Gastrocnemius medialis (tissue), 4 donors: ENCODE results near the gene BTRC. TPM values are rescaled to one million over a fixed set of nuclear protein-coding genes. Genes with fewer than 3 reads are reported as not detected.

Source experiments
- ATAC-seq, 2 donors: fragments of 150-250 bp; one replicate each; pipeline ENCODE4 v1.9.1; 2016
- DNase-seq, 2 donors: peaks; one replicate each; pipeline ENCODE4 v3.0.0-alpha.2; 2019
- H3K27ac ChIP-seq, 4 donors: fragments of 200-600 bp; sonication (generic); 1 replicate in 1 of 4; 2 replicates in 3 of 4; pipeline ENCODE4 v1.5.1; 2016 to 2018; ENCODE audit warnings: mild to moderate bottlenecking in 2 of 4, moderate library complexity in 1 of 4
- H3K27me3 ChIP-seq, 3 donors: fragments of 200-600 bp; sonication (generic) in 2 of 3; 1 replicate in 1 of 3; 2 replicates in 2 of 3; pipeline versions ENCODE4 v1.5.1 to v1.6.0; 2016 to 2019; ENCODE audit warnings: mild to moderate bottlenecking in 1 of 3, moderate library complexity in 1 of 3
- H3K36me3 ChIP-seq, 2 donors: fragments of 200-600 bp; sonication (generic) in 1 of 2; one replicate each; pipeline ENCODE4 v1.5.1; 2017 to 2018
- H3K4me1 ChIP-seq, 2 donors: fragments of 200-600 bp; sonication (generic) in 1 of 2; one replicate each; pipeline ENCODE4 v1.5.1; 2016 to 2017; ENCODE audit warnings: mild to moderate bottlenecking in 2 of 2
- H3K4me3 ChIP-seq, 4 donors: fragments of 200-600 bp; sonication (generic) in 3 of 4; 1 replicate in 1 of 4; 2 replicates in 3 of 4; pipeline ENCODE4 v1.5.1; 2016 to 2019; ENCODE audit warnings: mild to moderate bottlenecking in 2 of 4
- H3K9me3 ChIP-seq, 3 donors: fragments of 200-600 bp; sonication (generic) in 2 of 3; 1 replicate in 1 of 3; 2 replicates in 2 of 3; pipeline ENCODE4 v1.5.1; 2016 to 2019
- POLR2A ChIP-seq, 2 donors: fragments of 450-650 bp; IDR thresholded peaks; one replicate each; pipeline ENCODE4 v1.6.1; 2017; ENCODE audit warnings: antibody characterized with exemption in 2 of 2, mild to moderate bottlenecking in 2 of 2, moderate library complexity in 2 of 2
- in situ Hi-C, 4 donors: fragments of 200-750 bp; cut with MboI; loops; one replicate each; pipeline versions ENCODE4 v1.15.0 to v1.8.0; 2017; ENCODE audit warnings: low sequenced_read_pairs in 4 of 4
- intact Hi-C: fragments of 100-400 bp; cut with DNase I; formaldehyde crosslinking; loops from one replicate; pipeline ENCODE4 v1.15.1; 2023; ENCODE audit warnings: low total_unique reads
- total RNA-seq, 4 donors: library from RNA; depleted of rRNA; stranded (reverse); fragments of >200 nt; gene quantifications; one replicate each; pipeline versions ENCODE4 v1.1.0 to v1.2.3, GENCODE V29; 2016
- TF ChIP-seq, protein P1 (sequence below), 5 experiments: fragments of 450-650 bp in 3 of 5; fragments of 200-600 bp in 2 of 5; sonication (generic) in 2 of 5; IDR thresholded peaks in 4 of 5; conservative IDR thresholded peaks in 1 of 5; 1 replicate in 4 of 5; 2 replicates in 1 of 5; pipeline ENCODE4 v1.5.1; 2016 to 2019; ENCODE audit warnings: antibody characterized with exemption in 5 of 5, mild to moderate bottlenecking in 3 of 5, moderate library complexity in 3 of 5

BTRC gene
- total RNA-seq, 4 donors from 2014 or later = 8.7 to 17.3 (median 12.6) TPM

DNA sequence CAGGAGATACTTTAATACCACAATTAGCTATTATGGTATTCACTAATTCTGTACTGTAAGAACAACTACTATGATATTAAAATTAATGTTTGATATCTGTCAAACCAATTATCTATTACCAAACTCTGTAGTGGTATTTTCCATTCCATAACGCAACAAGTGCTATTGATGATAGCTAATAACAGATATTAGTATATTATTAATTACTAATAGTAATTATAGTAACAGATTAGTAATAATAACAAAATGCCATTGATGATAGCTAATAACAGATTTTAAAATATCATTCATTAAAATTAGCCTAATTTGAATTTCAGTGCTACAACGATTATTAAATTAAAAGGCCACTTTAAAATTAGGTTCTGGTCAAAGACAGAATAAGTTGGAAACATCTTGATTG, 93.5 kb downstream of the BTRC start:
- Histone ChIP-seq H3K27me3 (no peaks in the 10 kb centered on the region), H3K4me3 (no peak overlapping the region), H3K36me3 (no peaks in the 10 kb centered on the region), H3K4me1 (peaks cover 17 to 25% of the 10 kb centered on the region in 2 donors), H3K9me3 (no peaks in the 10 kb centered on the region), H3K27ac (no peak overlapping the region)
- no peak for ATAC-seq
- intact Hi-C loops (no loop called here), in situ Hi-C loops (loop anchor here in 3 of 4 donors (10.0 to 25.0 kb wide), 4 partner anchors 135 to 235 kb away; no protein-coding TSS in a partner anchor)
- TF ChIP-seq POLR2A (IDR thresholded peaks at IDR 0.05) = no peak
- TF ChIP-seq, protein P1, sequence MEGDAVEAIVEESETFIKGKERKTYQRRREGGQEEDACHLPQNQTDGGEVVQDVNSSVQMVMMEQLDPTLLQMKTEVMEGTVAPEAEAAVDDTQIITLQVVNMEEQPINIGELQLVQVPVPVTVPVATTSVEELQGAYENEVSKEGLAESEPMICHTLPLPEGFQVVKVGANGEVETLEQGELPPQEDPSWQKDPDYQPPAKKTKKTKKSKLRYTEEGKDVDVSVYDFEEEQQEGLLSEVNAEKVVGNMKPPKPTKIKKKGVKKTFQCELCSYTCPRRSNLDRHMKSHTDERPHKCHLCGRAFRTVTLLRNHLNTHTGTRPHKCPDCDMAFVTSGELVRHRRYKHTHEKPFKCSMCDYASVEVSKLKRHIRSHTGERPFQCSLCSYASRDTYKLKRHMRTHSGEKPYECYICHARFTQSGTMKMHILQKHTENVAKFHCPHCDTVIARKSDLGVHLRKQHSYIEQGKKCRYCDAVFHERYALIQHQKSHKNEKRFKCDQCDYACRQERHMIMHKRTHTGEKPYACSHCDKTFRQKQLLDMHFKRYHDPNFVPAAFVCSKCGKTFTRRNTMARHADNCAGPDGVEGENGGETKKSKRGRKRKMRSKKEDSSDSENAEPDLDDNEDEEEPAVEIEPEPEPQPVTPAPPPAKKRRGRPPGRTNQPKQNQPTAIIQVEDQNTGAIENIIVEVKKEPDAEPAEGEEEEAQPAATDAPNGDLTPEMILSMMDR (IDR thresholded peaks at IDR 0.05 in 4 of 5, conservative IDR thresholded peaks at IDR 0.05 in 1 of 5) = no peak
- no peak for DNase-seq

DNA sequence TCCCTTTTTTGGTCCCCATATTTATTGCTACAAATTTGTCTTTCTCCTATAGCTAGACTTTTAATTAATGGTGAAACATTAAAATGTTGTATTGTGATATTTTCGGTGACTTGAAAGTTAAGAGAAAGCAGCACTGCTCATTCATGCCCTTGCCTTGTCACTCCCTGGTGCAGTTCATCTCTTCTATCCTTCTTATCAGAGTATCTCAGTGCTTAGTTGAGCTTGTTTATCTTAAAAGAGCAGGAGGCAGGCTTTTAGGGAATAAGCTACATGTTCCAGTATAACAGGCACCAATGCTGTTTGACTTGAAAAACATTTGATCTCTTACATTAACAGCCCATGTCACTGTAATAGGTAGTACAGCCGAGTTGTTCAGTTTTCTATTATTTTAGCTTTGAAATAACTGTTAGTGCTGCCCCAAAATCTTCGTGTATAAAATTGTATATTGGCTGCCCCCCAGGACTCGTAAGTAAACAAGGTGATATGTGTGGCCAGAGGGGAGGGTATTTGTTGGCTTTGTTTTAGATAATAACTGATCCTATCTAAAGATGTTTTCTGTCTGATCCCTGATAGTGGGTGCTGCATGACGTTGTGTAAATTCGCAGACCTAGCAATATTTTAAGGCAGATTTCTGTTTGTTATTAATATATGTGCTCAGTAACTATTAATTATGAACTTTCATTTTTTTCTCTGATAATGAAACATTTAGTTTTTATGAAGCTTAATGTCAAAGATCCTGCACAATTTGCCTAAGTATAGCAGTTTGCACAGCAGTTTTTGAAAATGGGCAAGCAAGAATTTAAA, 96.5 kb downstream of the BTRC start:
- ATAC-seq (no peak), DNase-seq (no peak)
- TF ChIP-seq POLR2A (IDR thresholded peaks at IDR 0.05) = no peak
- TF ChIP-seq, protein P1 (IDR thresholded peaks at IDR 0.05 in 4 of 5, conservative IDR thresholded peaks at IDR 0.05 in 1 of 5) = no peak
- H3K9me3 ChIP-seq = no peaks in the 10 kb centered on the region
- no peaks in the 10 kb centered on the region for H3K36me3 ChIP-seq
- in situ Hi-C loops = no loop called here
- H3K27ac ChIP-seq = no peak overlapping the region
- no peak overlapping the region for H3K4me3 ChIP-seq
- intact Hi-C loops = no loop called here
- no peaks in the 10 kb centered on the region for H3K27me3 ChIP-seq
- H3K4me1 ChIP-seq = peaks cover 20 to 28% of the 10 kb centered on the region in 2 donors

DNA sequence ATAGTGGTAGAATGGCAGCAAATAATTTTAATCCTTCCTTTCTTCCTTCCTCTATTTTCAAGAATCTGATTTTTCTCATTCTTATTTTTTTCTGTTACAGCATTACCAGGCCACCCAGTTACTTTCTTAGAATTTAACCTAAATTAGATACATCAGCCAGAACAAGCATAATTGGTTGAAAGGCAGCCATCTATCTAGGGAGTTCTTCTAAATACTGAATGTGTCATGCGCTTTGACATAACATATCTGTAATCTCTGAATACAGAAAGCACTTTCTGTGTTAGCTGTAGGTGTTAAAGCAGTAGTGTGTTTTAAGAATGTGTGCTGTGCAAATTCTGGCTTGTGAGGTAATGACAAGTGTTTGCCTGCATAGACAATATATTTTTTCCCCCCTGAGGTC, 97.3 kb downstream of the BTRC start:
- intact Hi-C loops (no loop called here), in situ Hi-C loops (no loop called here)
- no peaks in the 10 kb centered on the region for H3K9me3 ChIP-seq
- no peaks in the 10 kb centered on the region for H3K36me3 ChIP-seq
- H3K27ac ChIP-seq = no peak overlapping the region
- peaks cover 18 to 22% of the 10 kb centered on the region in 2 donors for H3K4me1 ChIP-seq
- H3K27me3 ChIP-seq = no peaks in the 10 kb centered on the region
- no peak overlapping the region for H3K4me3 ChIP-seq
- no peak for DNase-seq
- no peak for TF ChIP-seq POLR2A (IDR thresholded peaks at IDR 0.05)
- TF ChIP-seq, protein P1 (IDR thresholded peaks at IDR 0.05 in 4 of 5, conservative IDR thresholded peaks at IDR 0.05 in 1 of 5) = no peak
- ATAC-seq = no peak

DNA sequence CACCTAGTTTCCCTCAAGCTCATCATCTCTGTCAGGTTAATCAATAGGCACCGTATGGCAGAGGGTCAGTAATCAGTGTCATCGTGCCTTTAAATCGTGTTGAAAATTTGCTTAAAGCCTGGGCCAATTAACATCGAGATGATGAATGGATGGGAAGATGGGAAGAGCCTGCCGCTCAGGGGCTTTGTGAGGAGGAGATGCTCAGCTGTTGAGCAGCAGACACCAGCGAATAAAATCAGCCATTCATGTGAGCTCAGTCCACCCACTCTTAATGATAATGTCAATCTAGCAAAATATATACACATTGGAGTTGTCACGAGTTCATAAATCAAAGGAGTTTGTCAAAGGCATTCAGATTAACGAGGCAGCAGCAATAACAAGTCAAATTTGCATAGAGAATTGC, 97.7 kb downstream of the BTRC start:
- peaks cover 14 to 18% of the 10 kb centered on the region in 2 donors for H3K4me1 ChIP-seq
- H3K27me3 ChIP-seq = no peaks in the 10 kb centered on the region
- no peak overlapping the region for H3K4me3 ChIP-seq
- in situ Hi-C loops (no loop called here), intact Hi-C loops (no loop called here)
- H3K36me3 ChIP-seq = no peaks in the 10 kb centered on the region
- TF ChIP-seq, protein P1 (IDR thresholded peaks at IDR 0.05 in 4 of 5, conservative IDR thresholded peaks at IDR 0.05 in 1 of 5) = no peak
- no peak for TF ChIP-seq POLR2A (IDR thresholded peaks at IDR 0.05)
- ATAC-seq (no peak), DNase-seq (no peak)
- H3K27ac ChIP-seq = no peak overlapping the region
- no peaks in the 10 kb centered on the region for H3K9me3 ChIP-seq
